ENCODE data around the gene USP47. TPM values are rescaled to one million over a fixed set of nuclear protein-coding genes. Genes with fewer than 3 reads are reported as not detected.

Gene USP47
- total RNA-seq, 1 experiment from 2014 or later: 47.8 TPM

GRCh38 chr11:11980841-11981308, 139.1 kb downstream of the USP47 start:
- DNase-seq (ENCODE audit: low read depth): no peak

- no peak for DNase-seq (ENCODE audit: low read depth)
Observed at GRCh38 chr11:11981364-11981763, 139.6 kb downstream of the USP47 start.

- DNase-seq (ENCODE audit: low read depth): no peak
Observed at GRCh38 chr11:11981840-11982239, 140.1 kb downstream of the USP47 start.

GRCh38 chr11:11982461-11982860, 140.7 kb downstream of the USP47 start:
- DNase-seq (ENCODE audit: low read depth): no peak

GRCh38 chr11:11982975-11983374, 141.2 kb downstream of the USP47 start:
- DNase-seq (ENCODE audit: low read depth): peak; percentile 81

DNA sequence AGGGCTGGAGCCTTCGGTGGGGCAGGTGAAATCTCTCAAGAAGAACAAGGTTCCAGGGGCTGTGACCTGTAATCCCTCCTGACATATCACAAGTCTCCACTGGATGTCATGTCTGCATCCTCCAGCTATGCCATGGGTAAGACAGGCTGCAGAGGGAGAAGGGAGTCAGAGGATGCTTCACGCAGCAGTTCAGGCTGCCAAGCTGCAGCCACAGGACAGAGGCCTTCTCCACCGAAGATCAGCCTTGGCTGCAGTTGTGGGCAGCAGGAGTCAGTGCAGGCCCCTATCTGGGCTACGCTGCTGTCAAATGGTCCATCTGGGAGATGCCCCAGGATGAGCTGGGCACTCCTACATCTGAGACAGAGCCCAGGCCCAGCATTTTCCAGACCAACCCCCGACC, 141.7 kb downstream of the USP47 start:
- DNase-seq (ENCODE audit: low read depth): no peak

DNA sequence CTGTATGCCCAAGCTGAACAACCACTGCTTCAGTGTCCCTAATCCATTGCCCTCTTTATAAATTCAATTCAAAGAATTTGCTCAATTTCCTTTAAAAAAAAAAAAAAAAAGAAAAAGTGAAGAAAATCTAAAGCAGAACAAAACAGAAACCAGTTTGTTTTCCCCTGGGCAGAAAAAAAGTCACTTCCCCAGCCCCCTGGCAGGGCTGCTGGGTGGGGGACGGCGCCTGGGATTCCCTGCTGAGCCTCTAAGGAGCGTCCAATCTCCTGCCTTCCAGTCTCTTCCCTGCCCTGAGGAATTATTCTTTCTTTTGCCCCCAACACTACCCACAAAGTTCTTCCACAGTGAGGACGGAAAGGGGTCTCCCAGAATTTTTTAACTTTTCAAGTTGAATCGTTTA, 142.8 kb downstream of the USP47 start:
- no peak for DNase-seq (ENCODE audit: low read depth)

- peak; percentile 72 for DNase-seq (ENCODE audit: low read depth)
Observed at GRCh38 chr11:11985016-11985715, 143.4 kb downstream of the USP47 start.

DNA sequence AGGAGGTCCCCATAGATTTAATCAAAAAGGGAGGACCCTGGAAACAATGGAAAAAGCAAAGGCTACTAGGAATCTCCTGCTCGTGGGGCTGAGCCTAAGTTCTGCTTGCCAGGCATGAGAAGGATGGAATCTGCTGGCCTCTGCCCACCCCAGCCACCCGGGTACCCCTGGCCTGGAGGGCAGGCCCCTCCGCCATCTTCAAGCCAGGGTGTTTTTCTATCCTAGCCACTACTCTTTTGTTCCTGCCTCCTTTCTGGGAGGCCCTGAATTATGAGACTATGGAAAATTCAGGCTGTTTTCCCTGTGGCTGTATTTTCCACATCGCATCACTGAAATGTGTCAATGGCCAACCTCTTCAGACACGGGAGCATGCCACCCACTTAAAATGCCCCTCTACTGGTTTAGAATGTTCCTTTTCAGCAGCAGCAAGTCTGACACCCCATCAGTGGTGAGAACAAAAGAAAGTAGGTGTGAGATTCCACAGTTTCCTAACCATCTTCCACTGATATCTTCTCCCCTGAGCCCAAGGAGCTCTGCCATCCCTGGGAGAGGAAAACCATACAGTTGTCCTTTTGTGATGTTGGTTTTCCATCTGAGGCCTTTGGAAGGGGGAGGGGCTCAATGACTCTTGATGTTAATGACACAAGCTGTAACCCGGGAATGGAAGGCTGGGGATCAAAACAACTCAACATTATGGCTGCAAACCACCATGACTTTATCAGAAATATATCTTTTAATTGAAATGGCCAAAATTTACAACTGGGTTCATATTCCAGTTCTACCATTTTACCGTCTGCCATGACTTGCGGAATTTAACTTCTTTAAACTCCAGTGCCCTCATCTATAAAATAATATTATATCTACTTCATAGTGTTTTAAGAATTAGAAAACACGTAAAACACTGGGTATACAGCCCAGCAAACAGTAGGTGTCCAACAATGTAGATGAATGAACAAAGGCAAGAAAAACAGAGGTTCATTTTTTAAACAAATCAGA, 144.5 kb downstream of the USP47 start:
- no peak for DNase-seq (ENCODE audit: low read depth)

DNA sequence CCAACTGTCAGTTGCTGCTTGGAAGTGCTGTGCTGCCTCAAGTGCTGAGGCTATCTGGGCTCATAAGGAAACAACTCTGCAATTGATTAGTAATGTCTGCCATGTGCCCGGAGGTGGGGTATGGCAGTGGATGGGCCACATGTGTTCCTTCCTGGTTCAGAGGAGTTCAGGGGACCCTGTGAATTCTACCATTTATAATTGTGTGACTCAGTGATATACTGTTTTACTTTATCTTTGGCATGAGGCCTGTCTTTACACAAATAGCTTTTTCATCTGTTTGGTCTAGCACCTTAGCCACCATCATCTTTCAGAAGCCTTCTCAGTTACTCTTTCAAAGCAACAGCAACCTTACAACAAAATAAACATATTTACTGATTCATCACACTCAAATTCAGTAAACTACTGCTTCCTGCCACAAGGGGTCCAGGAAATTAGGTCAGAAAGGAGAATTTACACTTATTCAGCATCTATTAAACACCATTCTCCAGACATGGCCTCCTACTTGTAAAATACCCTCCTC, 145.8 kb downstream of the USP47 start:
- peak; percentile 71 for DNase-seq (ENCODE audit: low read depth)

DNA sequence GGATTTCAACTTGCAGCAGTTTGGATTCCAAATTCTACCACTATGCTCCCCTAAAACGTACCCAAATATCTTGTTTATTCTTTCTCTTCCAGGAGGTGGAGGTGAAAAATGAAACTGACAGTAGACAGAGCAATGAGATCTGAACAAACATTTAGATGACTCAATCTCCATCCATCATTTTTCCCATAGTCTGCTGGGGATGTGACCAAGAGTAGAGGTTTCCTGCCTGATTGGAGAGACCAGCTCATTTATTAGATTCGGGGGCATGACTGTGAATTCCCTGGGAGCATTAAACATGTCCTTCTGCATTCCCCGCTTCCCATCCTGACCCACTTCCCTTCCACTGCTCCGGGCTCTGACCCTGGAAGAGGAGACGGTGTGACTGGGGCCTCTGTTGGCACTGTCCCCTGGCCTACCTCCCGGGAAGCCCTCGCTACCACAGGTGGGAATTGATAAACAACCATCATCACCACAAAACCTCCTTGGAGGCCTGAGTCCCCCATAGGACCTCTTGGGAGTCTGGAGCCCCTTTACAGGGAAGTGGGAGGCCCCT, 146.4 kb downstream of the USP47 start:
- peak; percentile 80 for DNase-seq (ENCODE audit: low read depth)

DNA sequence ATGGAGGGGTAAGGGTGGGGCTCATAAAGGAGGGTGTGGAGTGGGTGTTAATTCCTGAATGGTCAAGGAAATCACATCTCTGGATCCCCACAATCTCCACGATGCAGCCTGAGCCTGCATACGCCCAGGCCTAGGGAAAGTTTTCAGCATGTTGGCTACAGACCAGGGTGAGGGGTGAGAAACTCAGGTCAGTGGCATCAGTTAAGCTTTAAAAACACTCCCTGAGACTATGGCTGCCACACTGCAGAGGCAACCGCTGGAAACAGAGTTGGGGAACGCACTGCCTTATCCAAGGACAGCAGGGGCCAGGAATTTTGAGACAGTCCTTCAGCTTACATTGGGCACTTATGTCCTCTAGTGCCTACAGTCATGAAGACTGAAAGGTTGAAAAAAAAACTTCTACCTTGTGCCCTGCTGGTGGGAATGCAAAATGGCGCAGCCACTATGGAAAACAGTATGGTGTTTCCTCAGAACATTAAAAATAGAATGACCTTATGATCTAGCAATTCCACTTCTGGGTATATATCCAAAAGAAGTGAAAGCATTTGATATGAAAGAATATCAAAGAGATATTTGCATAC, 147.0 kb downstream of the USP47 start:
- no peak for DNase-seq (ENCODE audit: low read depth)

DNA sequence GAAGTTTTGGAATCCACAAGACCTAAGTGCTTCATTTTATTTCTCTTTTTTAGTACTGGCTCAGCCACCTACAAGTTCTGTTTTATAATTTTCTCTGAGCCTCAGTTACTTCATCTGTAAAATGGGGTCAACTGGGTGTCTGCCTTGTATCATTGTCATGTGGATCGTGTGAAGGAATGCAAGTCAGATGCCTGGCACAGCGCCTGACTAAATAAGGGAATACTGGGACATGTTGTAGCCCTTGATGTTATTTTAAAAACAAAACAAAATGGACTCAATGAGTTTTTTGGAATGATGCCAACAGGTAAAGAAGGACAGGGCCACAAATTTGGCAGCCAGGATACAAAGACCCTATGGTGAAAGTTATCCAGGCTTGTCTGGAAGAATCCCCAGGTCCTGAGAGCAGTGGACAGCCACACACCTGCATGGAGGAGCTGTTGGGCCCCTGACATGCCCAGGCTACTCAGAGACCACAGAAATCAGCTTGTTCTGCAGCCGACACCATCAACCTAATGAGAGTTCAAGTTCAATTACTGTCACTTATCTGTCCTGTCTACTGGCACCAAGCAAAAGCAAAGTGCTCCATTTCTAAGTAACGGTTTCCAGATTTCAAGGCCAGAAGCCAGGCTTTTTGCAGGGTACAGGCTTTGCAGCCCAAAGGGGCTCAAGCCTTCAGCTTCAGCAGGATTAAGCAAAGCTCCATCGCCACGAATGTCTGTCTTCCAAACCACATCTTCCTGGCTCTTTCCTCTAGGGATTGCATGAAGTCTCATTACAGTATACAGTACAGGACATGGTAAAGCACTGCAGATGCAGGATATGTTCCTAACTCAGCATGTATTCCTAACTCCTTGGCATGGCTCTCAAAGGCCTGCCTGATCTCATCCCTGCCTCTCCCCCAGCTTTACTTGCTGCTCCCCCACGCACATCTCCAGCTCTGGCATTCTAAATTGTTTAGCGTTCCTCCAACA, 148.3 kb downstream of the USP47 start:
- no peak for DNase-seq (ENCODE audit: low read depth)

GRCh38 chr11:11992257-11993212, 150.8 kb downstream of the USP47 start:
- DNase-seq (ENCODE audit: low read depth): peak; percentile 58

GRCh38 chr11:11993839-11994238, 152.1 kb downstream of the USP47 start:
- DNase-seq (ENCODE audit: low read depth): peak; percentile 90

- no peak for DNase-seq (ENCODE audit: low read depth)
Observed at GRCh38 chr11:11995601-11996000, 153.8 kb downstream of the USP47 start.

- no peak for DNase-seq (ENCODE audit: low read depth)
Observed at GRCh38 chr11:11996321-11997048, 154.7 kb downstream of the USP47 start.

- no peak for DNase-seq (ENCODE audit: low read depth)
Observed at GRCh38 chr11:11997049-11997322, 155.2 kb downstream of the USP47 start.
